ENCODE data around the gene CLCN3. TPM values are rescaled to one million over a fixed set of nuclear protein-coding genes. Genes with fewer than 3 reads are reported as not detected.
"Not testable (repeated sequence)": the region's sequence is repeated elsewhere in the genome, so short reads cannot be mapped to it uniquely, and the experiment has no call there.

Gene CLCN3
- total RNA-seq, 6 experiments from 2014 or later = 32.9 to 39.5 (median 35.0) TPM

GRCh38 chr4:169618986-169619385, 1.4 kb upstream of the CLCN3 start:
- peaks cover 43% of the 10 kb centered on the region for H3K4me1 Mint-ChIP-seq (ENCODE audit: low read depth)
- H3K4me3 Mint-ChIP-seq = peak overlapping the region; percentile 97
- peak overlapping the region; percentile 99 for H3K27ac Mint-ChIP-seq
- no peaks in the 10 kb centered on the region for H3K9me3 Mint-ChIP-seq
- no peaks in the 10 kb centered on the region for H3K27me3 Mint-ChIP-seq (ENCODE audit: insufficient read depth)
- DNase-seq = no peak
- TF ChIP-seq CTCF (IDR thresholded peaks at IDR 0.05) = no peak
- no peaks in the 10 kb centered on the region for H3K36me3 Mint-ChIP-seq (ENCODE audit: low read depth)

GRCh38 chr4:169619518-169619957, 840 bp upstream of the CLCN3 start:
- peak; percentile 52 for DNase-seq
- peak; percentile 78 for TF ChIP-seq CTCF (IDR thresholded peaks at IDR 0.05)
- H3K27me3 Mint-ChIP-seq (ENCODE audit: insufficient read depth) = no peaks in the 10 kb centered on the region
- H3K27ac Mint-ChIP-seq = peak overlapping the region; percentile 99
- H3K4me3 Mint-ChIP-seq = peak overlapping the region; percentile 97
- H3K9me3 Mint-ChIP-seq = no peaks in the 10 kb centered on the region
- H3K4me1 Mint-ChIP-seq (ENCODE audit: low read depth) = peaks cover 43% of the 10 kb centered on the region
- no peaks in the 10 kb centered on the region for H3K36me3 Mint-ChIP-seq (ENCODE audit: low read depth)

GRCh38 chr4:169620880-169621248, 486 bp downstream of the CLCN3 start:
- Mint-ChIP-seq H3K36me3 (ENCODE audit: low read depth) (peaks cover 5% of the 10 kb centered on the region; the same call in 1 of the 2 replicates), H3K27ac (peak overlapping the region; percentile 99), H3K9me3 (no peaks in the 10 kb centered on the region), H3K4me3 (peak overlapping the region; percentile 97), H3K4me1 (ENCODE audit: low read depth) (peaks cover 37% of the 10 kb centered on the region), H3K27me3 (ENCODE audit: insufficient read depth) (no peaks in the 10 kb centered on the region)
- TF ChIP-seq CTCF (IDR thresholded peaks at IDR 0.05) = no peak
- DNase-seq = no peak

GRCh38 chr4:169621731-169622492, 1.5 kb downstream of the CLCN3 start:
- TF ChIP-seq CTCF (IDR thresholded peaks at IDR 0.05) = no peak
- Mint-ChIP-seq H3K4me3 (peak overlapping the region; percentile 97), H3K36me3 (ENCODE audit: low read depth) (peaks cover 5% of the 10 kb centered on the region; the same call in 1 of the 2 replicates), H3K4me1 (ENCODE audit: low read depth) (peaks cover 34% of the 10 kb centered on the region), H3K27me3 (ENCODE audit: insufficient read depth) (no peaks in the 10 kb centered on the region), H3K27ac (peak overlapping the region; percentile 55), H3K9me3 (no peaks in the 10 kb centered on the region)
- DNase-seq = peak; percentile 55

- Mint-ChIP-seq H3K27me3 (ENCODE audit: insufficient read depth) (no peaks in the 10 kb centered on the region), H3K27ac (peak overlapping the region; percentile 55), H3K36me3 (ENCODE audit: low read depth) (peaks cover 5% of the 10 kb centered on the region; the same call in 1 of the 2 replicates), H3K4me1 (ENCODE audit: low read depth) (peaks cover 34% of the 10 kb centered on the region), H3K9me3 (no peaks in the 10 kb centered on the region), H3K4me3 (peak overlapping the region; percentile 97)
- DNase-seq = no peak
- TF ChIP-seq CTCF (IDR thresholded peaks at IDR 0.05) = no peak
Measured at GRCh38 chr4:169622566-169622965, 2.2 kb downstream of the CLCN3 start.

- H3K36me3 Mint-ChIP-seq (ENCODE audit: low read depth); DNase-seq; H3K9me3 Mint-ChIP-seq; H3K4me3 Mint-ChIP-seq; H3K27me3 Mint-ChIP-seq (ENCODE audit: insufficient read depth); H3K27ac Mint-ChIP-seq: not testable (repeated sequence)
- peaks cover 23% of the 10 kb centered on the region for H3K4me1 Mint-ChIP-seq (ENCODE audit: low read depth)
Measured at GRCh38 chr4:169624012-169624411, 3.6 kb downstream of the CLCN3 start.
